NCI-H748 (cell line): ENCODE measurements around the gene KPNA3.
A peak's percentile ranks its signal among the peaks of the same experiment; 100 is the strongest.

Experiments
- DNase-seq: peaks from one replicate; lab custom pipeline; 2025; ENCODE audit not compliant: unreplicated experiment; lab: John Stamatoyannopoulos, UW

Gene KPNA3

GRCh38 chr13:49683489-49683888 lies 109.0 kb downstream of the KPNA3 start:
- no peak for DNase-seq

GRCh38 chr13:49681842-49682435 lies 110.5 kb downstream of the KPNA3 start:
- DNase-seq = peak; percentile 76

- DNase-seq = peak; percentile 6
Measured at GRCh38 chr13:49679246-49679645, 113.2 kb downstream of the KPNA3 start.

GRCh38 chr13:49678191-49678914 lies 114.1 kb downstream of the KPNA3 start:
- DNase-seq = no peak

- no peak for DNase-seq
Measured at GRCh38 chr13:49676581-49677298, 115.7 kb downstream of the KPNA3 start.

- DNase-seq = no peak
Measured at GRCh38 chr13:49670828-49671227, 121.7 kb downstream of the KPNA3 start.

- peak; percentile 77 for DNase-seq
Measured at GRCh38 chr13:49669735-49670309, 122.7 kb downstream of the KPNA3 start.

GRCh38 chr13:49667773-49668172 lies 124.7 kb downstream of the KPNA3 start:
- no peak for DNase-seq

- no peak for DNase-seq
Measured at GRCh38 chr13:49664606-49665005, 127.9 kb downstream of the KPNA3 start.

- no peak for DNase-seq
Measured at GRCh38 chr13:49657241-49657641, 135.2 kb downstream of the KPNA3 start.

GRCh38 chr13:49655906-49656305 lies 136.6 kb downstream of the KPNA3 start:
- no peak for DNase-seq

GRCh38 chr13:49654011-49654410 lies 138.5 kb downstream of the KPNA3 start:
- no peak for DNase-seq

GRCh38 chr13:49653478-49653877 lies 139.0 kb downstream of the KPNA3 start:
- DNase-seq = no peak

GRCh38 chr13:49652355-49653305 lies 139.9 kb downstream of the KPNA3 start:
- peak; percentile 84 for DNase-seq

- DNase-seq = no peak
Measured at GRCh38 chr13:49651570-49652354, 140.7 kb downstream of the KPNA3 start.

- no peak for DNase-seq
Measured at GRCh38 chr13:49649963-49650312, 142.5 kb downstream of the KPNA3 start.
